ENCODE data around the gene WASF3.

DNA sequence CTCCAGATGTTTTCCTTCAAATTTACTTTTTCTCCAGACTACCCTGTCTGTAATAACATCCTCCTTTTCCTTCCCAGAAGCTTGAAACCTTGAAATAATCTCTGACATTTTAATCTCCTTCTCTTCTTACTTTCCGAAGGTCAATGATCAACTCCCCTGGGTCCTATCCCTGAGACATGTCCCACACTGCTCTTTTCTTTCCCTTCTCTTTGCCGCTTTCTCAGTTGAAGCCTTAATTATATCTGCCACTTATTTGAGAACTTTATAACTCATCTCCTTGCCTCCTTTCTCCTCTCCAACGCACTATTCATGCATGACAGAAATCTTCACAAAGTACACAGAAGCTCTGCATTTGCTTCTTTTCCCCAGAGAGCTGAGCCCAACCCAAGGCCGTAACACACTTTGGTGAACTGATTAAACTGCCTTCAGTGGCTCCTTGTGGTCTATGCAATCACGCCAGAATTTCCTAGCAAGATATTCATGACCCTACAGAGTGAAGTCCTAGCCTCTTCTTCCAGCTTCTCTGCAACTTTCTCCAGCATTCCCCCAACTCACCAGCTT, 9.2 kb upstream of the WASF3 start:
- TF ChIP-seq, protein P1, sequence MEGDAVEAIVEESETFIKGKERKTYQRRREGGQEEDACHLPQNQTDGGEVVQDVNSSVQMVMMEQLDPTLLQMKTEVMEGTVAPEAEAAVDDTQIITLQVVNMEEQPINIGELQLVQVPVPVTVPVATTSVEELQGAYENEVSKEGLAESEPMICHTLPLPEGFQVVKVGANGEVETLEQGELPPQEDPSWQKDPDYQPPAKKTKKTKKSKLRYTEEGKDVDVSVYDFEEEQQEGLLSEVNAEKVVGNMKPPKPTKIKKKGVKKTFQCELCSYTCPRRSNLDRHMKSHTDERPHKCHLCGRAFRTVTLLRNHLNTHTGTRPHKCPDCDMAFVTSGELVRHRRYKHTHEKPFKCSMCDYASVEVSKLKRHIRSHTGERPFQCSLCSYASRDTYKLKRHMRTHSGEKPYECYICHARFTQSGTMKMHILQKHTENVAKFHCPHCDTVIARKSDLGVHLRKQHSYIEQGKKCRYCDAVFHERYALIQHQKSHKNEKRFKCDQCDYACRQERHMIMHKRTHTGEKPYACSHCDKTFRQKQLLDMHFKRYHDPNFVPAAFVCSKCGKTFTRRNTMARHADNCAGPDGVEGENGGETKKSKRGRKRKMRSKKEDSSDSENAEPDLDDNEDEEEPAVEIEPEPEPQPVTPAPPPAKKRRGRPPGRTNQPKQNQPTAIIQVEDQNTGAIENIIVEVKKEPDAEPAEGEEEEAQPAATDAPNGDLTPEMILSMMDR (IDR thresholded peaks at IDR 0.05; ENCODE audit: low read depth, low read length, poor library complexity, severe bottlenecking) = no peak
- TF ChIP-seq EZH2phosphoT487 (IDR thresholded peaks at IDR 0.05; ENCODE audit: borderline replicate concordance, low read length) = no peak
